ENCODE measurements around the gene DRC1. TPM values are rescaled to one million over a fixed set of nuclear protein-coding genes. Genes with fewer than 3 reads are reported as not detected.

Gene DRC1
- total RNA-seq, 3 donors from 2014 or later (not counting 1 experiment from before 2014, with no cell fraction given) = not detected

- Histone ChIP-seq H3K36me3 (ENCODE audit: control insufficient read depth, insufficient read depth, low read length) (no peaks in the 10 kb centered on the region), H3K27ac (ENCODE audit: low read length) (no peak overlapping the region), H3K27me3 (ENCODE audit: control insufficient read depth, insufficient read depth, low read length) (no peaks in the 10 kb centered on the region), H3K4me1 (ENCODE audit: control insufficient read depth, insufficient read depth, low read length) (no peaks in the 10 kb centered on the region), H3K9me3 (ENCODE audit: control insufficient read depth, insufficient read depth, low read length) (peaks cover 9% of the 10 kb centered on the region), H3K4me3 (ENCODE audit: low read length) (no peak overlapping the region)
- peaks cover 2 to 4% of the 10 kb centered on the region in 2 donors for H3K9me3 Mint-ChIP-seq
- no peak for TF ChIP-seq CTCF (IDR thresholded peaks at IDR 0.05)
- ATAC-seq (no peak), DNase-seq (no peak)
- H3K4me3 Mint-ChIP-seq = no peak overlapping the region
- H3K27ac Mint-ChIP-seq = no peak overlapping the region
- H3K4me1 Mint-ChIP-seq = no peaks in the 10 kb centered on the region
- H3K27me3 Mint-ChIP-seq (ENCODE audit: low read depth in 2 of 2) = no peaks in the 10 kb centered on the region
- WGBS (ENCODE audit: insufficient coverage) = 93% methylated on average over 7 of the region's 7 CpGs
- intact Hi-C loops (cut with micrococcal nuclease) = no loop called here
- H3K36me3 Mint-ChIP-seq = no peaks in the 10 kb centered on the region
Observed at GRCh38 chr2:26469955-26470354, 68.2 kb downstream of the DRC1 start.

GRCh38 chr2:26470601-26471260, 69.0 kb downstream of the DRC1 start:
- Mint-ChIP-seq H3K27me3 (ENCODE audit: low read depth in 2 of 2) (no peaks in the 10 kb centered on the region), H3K4me1 (no peaks in the 10 kb centered on the region), H3K27ac (no peak overlapping the region), H3K9me3 (peaks cover 2 to 4% of the 10 kb centered on the region in 2 donors), H3K4me3 (no peak overlapping the region), H3K36me3 (no peaks in the 10 kb centered on the region)
- no peaks in the 10 kb centered on the region for H3K36me3 ChIP-seq (ENCODE audit: control insufficient read depth, insufficient read depth, low read length)
- H3K9me3 ChIP-seq (ENCODE audit: control insufficient read depth, insufficient read depth, low read length) = peaks cover 9% of the 10 kb centered on the region
- H3K4me1 ChIP-seq (ENCODE audit: control insufficient read depth, insufficient read depth, low read length) = no peaks in the 10 kb centered on the region
- H3K27ac ChIP-seq (ENCODE audit: low read length) = no peak overlapping the region
- ATAC-seq = no peak
- intact Hi-C loops (cut with micrococcal nuclease) = no loop called here
- no peak overlapping the region for H3K4me3 ChIP-seq (ENCODE audit: low read length)
- WGBS (ENCODE audit: insufficient coverage) = 94% methylated on average over 9 of the region's 9 CpGs
- no peaks in the 10 kb centered on the region for H3K27me3 ChIP-seq (ENCODE audit: control insufficient read depth, insufficient read depth, low read length)
- no peak for DNase-seq
- no peak for TF ChIP-seq CTCF (IDR thresholded peaks at IDR 0.05)

DNA sequence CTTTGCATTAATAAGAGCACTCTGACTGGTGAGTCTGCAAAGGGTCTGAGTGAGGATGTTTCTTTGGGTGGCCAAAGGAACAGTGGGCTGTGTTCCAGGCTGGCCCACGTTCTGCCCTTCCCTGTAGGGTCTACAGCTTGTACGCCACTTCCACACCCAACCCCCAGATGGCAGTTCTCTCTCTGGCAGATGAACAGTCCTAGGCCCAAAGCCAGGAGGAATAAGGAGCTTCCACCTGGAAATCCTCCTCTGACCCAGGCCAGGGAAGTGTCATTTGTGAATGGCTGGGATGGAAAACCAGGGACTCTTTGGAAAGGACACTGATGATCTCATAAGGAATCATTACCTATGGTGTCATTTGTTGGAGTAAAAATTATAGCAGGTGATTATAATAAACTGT, 69.6 kb downstream of the DRC1 start:
- H3K27ac ChIP-seq (ENCODE audit: low read length) = no peak overlapping the region
- no peak overlapping the region for H3K27ac Mint-ChIP-seq
- H3K4me3 ChIP-seq (ENCODE audit: low read length) = no peak overlapping the region
- peaks cover 2 to 4% of the 10 kb centered on the region in 2 donors for H3K9me3 Mint-ChIP-seq
- H3K4me3 Mint-ChIP-seq = no peak overlapping the region
- H3K4me1 Mint-ChIP-seq = no peaks in the 10 kb centered on the region
- no peaks in the 10 kb centered on the region for H3K27me3 Mint-ChIP-seq (ENCODE audit: low read depth in 2 of 2)
- H3K36me3 ChIP-seq (ENCODE audit: control insufficient read depth, insufficient read depth, low read length) = no peaks in the 10 kb centered on the region
- peaks cover 9% of the 10 kb centered on the region for H3K9me3 ChIP-seq (ENCODE audit: control insufficient read depth, insufficient read depth, low read length)
- no peak for ATAC-seq
- no peaks in the 10 kb centered on the region for H3K4me1 ChIP-seq (ENCODE audit: control insufficient read depth, insufficient read depth, low read length)
- intact Hi-C loops (cut with micrococcal nuclease) = no loop called here
- WGBS (ENCODE audit: insufficient coverage) = 68% methylated on average over 2 of the region's 2 CpGs
- no peak for TF ChIP-seq CTCF (IDR thresholded peaks at IDR 0.05)
- H3K36me3 Mint-ChIP-seq = no peaks in the 10 kb centered on the region
- no peak for DNase-seq
- H3K27me3 ChIP-seq (ENCODE audit: control insufficient read depth, insufficient read depth, low read length) = no peaks in the 10 kb centered on the region
